Endodermal cell (in vitro differentiated cells): Measurements from ENCODE around the gene RAE1. TPM values are rescaled to one million over a fixed set of nuclear protein-coding genes. Genes with fewer than 3 reads are reported as not detected.

Source experiments
- DNase-seq: peaks from one replicate; pipeline ENCODE4 v3.0.0-alpha.2; 2017
- H3K27ac ChIP-seq: 2 replicates; pipeline ENCODE4 v1.5.1; 2013; ENCODE audit warnings: mild to moderate bottlenecking, low read depth, low read length, moderate library complexity
- H3K27me3 ChIP-seq: 2 replicates; pipeline ENCODE4 v1.6.1; 2013; ENCODE audit warnings: mild to moderate bottlenecking, low read length, moderate library complexity; ENCODE audit not compliant: insufficient read depth, control insufficient read depth, poor library complexity, severe bottlenecking
- H3K36me3 ChIP-seq: 2 replicates; pipeline ENCODE4 v1.7.0; 2013; ENCODE audit warnings: mild to moderate bottlenecking, low read length, moderate library complexity; ENCODE audit not compliant: control insufficient read depth, insufficient read depth
- H3K4me1 ChIP-seq: one replicate; pipeline ENCODE4 v1.7.0; 2013; ENCODE audit warnings: low read length; ENCODE audit not compliant: control insufficient read depth, insufficient read depth
- H3K4me3 ChIP-seq: 2 replicates; pipeline ENCODE4 v1.5.1; 2013; ENCODE audit warnings: mild to moderate bottlenecking, low read length, moderate library complexity
- H3K9ac ChIP-seq: 2 replicates; pipeline ENCODE4 v1.6.1; 2013; ENCODE audit warnings: mild to moderate bottlenecking, low read length, moderate library complexity; ENCODE audit not compliant: poor library complexity, severe bottlenecking; ENCODE audit errors: extremely low read depth
- H3K9me3 ChIP-seq: 2 replicates; pipeline ENCODE4 v1.6.1; 2013; ENCODE audit warnings: mild to moderate bottlenecking, low read length, moderate library complexity; ENCODE audit not compliant: control insufficient read depth
- H3K27ac Mint-ChIP-seq: 2 replicates; pipeline ENCODE4 v1.8.0; 2020; ENCODE audit warnings: mixed read lengths
- H3K27me3 Mint-ChIP-seq: 2 replicates; pipeline ENCODE4 v1.8.0; 2021; ENCODE audit warnings: mild to moderate bottlenecking, mixed read lengths; ENCODE audit not compliant: insufficient read depth
- H3K36me3 Mint-ChIP-seq: 2 replicates; pipeline ENCODE4 v1.8.0; 2020; ENCODE audit warnings: low read depth, mixed read lengths
- H3K4me1 Mint-ChIP-seq: 2 replicates; pipeline ENCODE4 v1.8.0; 2020; ENCODE audit warnings: mixed read lengths
- H3K4me3 Mint-ChIP-seq: 2 replicates; pipeline ENCODE4 v1.8.0; 2020; ENCODE audit warnings: mild to moderate bottlenecking, moderate library complexity, mixed read lengths
- H3K9me3 Mint-ChIP-seq: 2 replicates; pipeline ENCODE4 v1.8.0; 2020; ENCODE audit warnings: mild to moderate bottlenecking, mixed read lengths
- WGBS, 2 experiments: methylation state at CpG; one replicate each; pipeline versions ENCODE4 v1.1.5 to v1.1.7; 2013; ENCODE audit warnings: missing lambda C conversion rate in 2 of 2, mixed read lengths in 1 of 2; ENCODE audit not compliant: insufficient coverage in 1 of 2, insufficient read length in 1 of 2; 5-methylcytosine and 5-hydroxymethylcytosine counted together
- total RNA-seq, 2 donors: library from RNA; stranded (reverse); fragmentation: NEBNext Ultra II Directional in 1 of 2; extraction: Animal tissue kit (Norgen Biotek cat#: 25700) in 1 of 2; gene quantifications; 2 replicates in 1 of 2; 3 replicates in 1 of 2; pipeline ENCODE4 v1.2.1, GENCODE V29; 2021
- TF ChIP-seq, protein P1 (sequence below): fragments of 200-600 bp; sonication (generic); conservative IDR thresholded peaks from 2 replicates; pipeline ENCODE4 v1.5.0; 2021; ENCODE audit warnings: antibody characterized with exemption, mild to moderate bottlenecking

The RAE1 gene
- total RNA-seq, 2 donors from 2014 or later = 41.2 to 43.8 TPM

DNA sequence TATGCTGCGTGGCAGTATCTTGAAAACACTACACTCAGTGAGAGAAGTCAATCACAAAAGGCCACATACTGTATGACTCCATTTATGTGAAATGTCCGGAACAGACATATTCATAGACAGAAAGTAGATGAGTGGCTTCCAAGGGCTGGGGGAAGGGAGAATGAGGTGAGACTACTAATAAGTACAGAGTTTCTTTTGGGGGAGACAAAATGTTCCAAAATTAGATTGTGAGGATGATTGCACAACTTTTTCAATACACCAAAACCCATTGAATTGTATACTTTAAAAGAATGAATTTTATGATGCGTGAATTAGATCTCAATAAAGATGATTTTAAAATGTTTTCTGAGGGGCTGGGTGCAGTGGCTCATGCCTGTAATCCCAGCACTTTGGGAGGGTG lies 30.7 kb upstream of the RAE1 start:
- Histone ChIP-seq H3K9ac (no peak overlapping the region), H3K36me3 (no peaks in the 10 kb centered on the region), H3K9me3 (peaks cover 5% of the 10 kb centered on the region), H3K4me1 (peaks cover 9% of the 10 kb centered on the region), H3K4me3 (no peak overlapping the region), H3K27me3 (peaks cover 11% of the 10 kb centered on the region), H3K27ac (no peak overlapping the region)
- 91 to 92% methylated on average over 2 to 3 of the region's 3 CpGs for WGBS, 2 experiments
- Mint-ChIP-seq H3K36me3 (no peaks in the 10 kb centered on the region), H3K9me3 (no peaks in the 10 kb centered on the region), H3K27me3 (peaks cover 19% of the 10 kb centered on the region), H3K4me3 (no peak overlapping the region), H3K27ac (no peak overlapping the region), H3K4me1 (peaks cover 22% of the 10 kb centered on the region)
- DNase-seq = no peak
- TF ChIP-seq, protein P1, sequence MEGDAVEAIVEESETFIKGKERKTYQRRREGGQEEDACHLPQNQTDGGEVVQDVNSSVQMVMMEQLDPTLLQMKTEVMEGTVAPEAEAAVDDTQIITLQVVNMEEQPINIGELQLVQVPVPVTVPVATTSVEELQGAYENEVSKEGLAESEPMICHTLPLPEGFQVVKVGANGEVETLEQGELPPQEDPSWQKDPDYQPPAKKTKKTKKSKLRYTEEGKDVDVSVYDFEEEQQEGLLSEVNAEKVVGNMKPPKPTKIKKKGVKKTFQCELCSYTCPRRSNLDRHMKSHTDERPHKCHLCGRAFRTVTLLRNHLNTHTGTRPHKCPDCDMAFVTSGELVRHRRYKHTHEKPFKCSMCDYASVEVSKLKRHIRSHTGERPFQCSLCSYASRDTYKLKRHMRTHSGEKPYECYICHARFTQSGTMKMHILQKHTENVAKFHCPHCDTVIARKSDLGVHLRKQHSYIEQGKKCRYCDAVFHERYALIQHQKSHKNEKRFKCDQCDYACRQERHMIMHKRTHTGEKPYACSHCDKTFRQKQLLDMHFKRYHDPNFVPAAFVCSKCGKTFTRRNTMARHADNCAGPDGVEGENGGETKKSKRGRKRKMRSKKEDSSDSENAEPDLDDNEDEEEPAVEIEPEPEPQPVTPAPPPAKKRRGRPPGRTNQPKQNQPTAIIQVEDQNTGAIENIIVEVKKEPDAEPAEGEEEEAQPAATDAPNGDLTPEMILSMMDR = no peak

DNA sequence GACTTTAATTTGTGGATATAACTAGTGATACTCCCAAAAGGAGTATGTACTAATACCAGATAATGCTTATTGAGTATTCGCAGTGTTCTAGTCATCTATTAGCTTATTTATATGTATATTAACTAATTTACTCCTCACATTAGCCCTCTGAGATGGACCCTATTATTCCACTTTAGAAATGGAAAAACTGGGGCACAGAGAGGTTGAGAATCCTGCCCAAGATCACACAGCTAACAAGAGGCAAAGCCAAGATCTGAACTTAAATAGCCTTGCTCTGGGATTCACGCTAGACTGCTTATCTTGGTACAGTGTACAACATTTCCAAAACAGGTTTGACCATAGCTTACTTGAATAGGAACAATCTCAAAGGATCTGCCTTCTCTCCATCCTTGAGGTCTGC lies 29.9 kb upstream of the RAE1 start:
- Histone ChIP-seq H3K36me3 (no peaks in the 10 kb centered on the region), H3K9ac (no peak overlapping the region), H3K9me3 (peaks cover 5% of the 10 kb centered on the region), H3K4me3 (no peak overlapping the region), H3K27me3 (peaks cover 11% of the 10 kb centered on the region), H3K4me1 (peaks cover 9% of the 10 kb centered on the region), H3K27ac (no peak overlapping the region)
- no peak overlapping the region for H3K27ac Mint-ChIP-seq
- peaks cover 17% of the 10 kb centered on the region for H3K27me3 Mint-ChIP-seq
- no peaks in the 10 kb centered on the region for H3K36me3 Mint-ChIP-seq
- no peaks in the 10 kb centered on the region for H3K9me3 Mint-ChIP-seq
- WGBS, 2 experiments = 87 to 100% methylated on average over 1 of the region's 2 CpGs
- TF ChIP-seq, protein P1 = no peak
- peaks cover 23% of the 10 kb centered on the region for H3K4me1 Mint-ChIP-seq
- no peak overlapping the region for H3K4me3 Mint-ChIP-seq
- DNase-seq = no peak

DNA sequence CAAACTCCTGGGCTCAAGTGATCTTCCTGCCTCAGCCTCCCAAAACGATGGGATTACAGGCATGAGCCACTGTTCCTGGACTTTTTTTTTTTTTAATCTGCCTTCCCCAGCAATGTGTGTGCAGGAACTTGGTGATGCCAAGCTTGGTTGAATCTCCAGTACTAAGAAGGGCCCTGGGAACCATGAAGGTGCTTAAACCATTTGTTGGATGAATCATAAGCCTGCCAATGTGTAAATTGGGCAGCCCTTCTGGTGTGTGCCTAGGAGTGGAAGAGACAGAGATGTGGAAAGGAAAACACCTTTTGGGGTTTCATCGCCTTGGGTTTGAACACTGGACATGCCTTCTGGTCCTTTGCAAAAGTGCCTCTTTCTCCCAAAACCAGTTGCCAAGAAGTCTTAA lies 28.6 kb upstream of the RAE1 start:
- Mint-ChIP-seq H3K4me3 (no peak overlapping the region), H3K36me3 (no peaks in the 10 kb centered on the region), H3K27me3 (peaks cover 19% of the 10 kb centered on the region), H3K9me3 (no peaks in the 10 kb centered on the region), H3K27ac (peak overlapping the region; percentile 11), H3K4me1 (peaks cover 35% of the 10 kb centered on the region)
- H3K9ac ChIP-seq = no peak overlapping the region
- WGBS, 2 experiments = 67 to 84% methylated on average over 1 to 2 of the region's 2 CpGs
- H3K9me3 ChIP-seq = peaks cover 5% of the 10 kb centered on the region
- H3K4me1 ChIP-seq = peaks cover 17% of the 10 kb centered on the region
- TF ChIP-seq, protein P1 = no peak
- peak; percentile 35 for DNase-seq
- no peaks in the 10 kb centered on the region for H3K36me3 ChIP-seq
- H3K27me3 ChIP-seq = peaks cover 11% of the 10 kb centered on the region
- H3K4me3 ChIP-seq = no peak overlapping the region
- no peak overlapping the region for H3K27ac ChIP-seq
